Measurements from ENCODE around the gene FOSL2. TPM values are rescaled to one million over a fixed set of nuclear protein-coding genes. Genes with fewer than 3 reads are reported as not detected.

Gene FOSL2
- polyA plus RNA-seq, 1 of the 3 experiments (the other 2 are of a cell fraction) = 41.7 TPM

GRCh38 chr2:28433215-28433614 lies 40.6 kb downstream of the FOSL2 start:
- no peak overlapping the region for H3K4me3 ChIP-seq (ENCODE audit: low read depth in 2 of 2, low read length in 1 of 2)
- H3K9me2 ChIP-seq = no peaks in the 10 kb centered on the region
- no peaks in the 10 kb centered on the region for H3K27me3 ChIP-seq (ENCODE audit: insufficient read depth)
- 94% methylated on average over 2 of the region's 2 CpGs for WGBS (ENCODE audit: low lambda C conversion rate)
- no peak for DNase-seq
- peaks cover 5% of the 10 kb centered on the region for H3F3A ChIP-seq (replicated peaks; ENCODE audit: insufficient read depth)
- ChIA-PET POLR2A (no interaction called here), CTCF (interaction anchor here (0.7 to 1.6 kb wide), 4 partner anchors 10 to 750 kb away, joined by 3 to 5 read pairs (median 3); no protein-coding TSS in a partner anchor)
- H3K9ac ChIP-seq = no peak overlapping the region
- no peak overlapping the region for H2AFZ ChIP-seq (ENCODE audit: low read depth)
- no peaks in the 10 kb centered on the region for H3K79me2 ChIP-seq (ENCODE audit: insufficient read depth)
- peaks cover 0 to 7% of the 10 kb centered on the region in 2 experiments; a peak in 1 of 4 replicates for H3K4me1 ChIP-seq (ENCODE audit: control insufficient read depth in 1 of 2, insufficient read depth in 2 of 2, low read depth in 1 of 2, low read length in 1 of 2)
- H3K27ac ChIP-seq (ENCODE audit: low read depth in 2 of 2, low read length in 1 of 2) = no peak overlapping the region
- TF ChIP-seq NFIC (IDR thresholded peaks at IDR 0.05; ENCODE audit: borderline replicate concordance) (no peak), TAF1 (IDR thresholded peaks at IDR 0.05; ENCODE audit: borderline replicate concordance, low read depth, low read length) (no peak), NRF1 (IDR thresholded peaks at IDR 0.05; ENCODE audit: low read depth, low read length) (no peak), MAX (IDR thresholded peaks at IDR 0.05; ENCODE audit: low read depth) (no peak), TCF12 (IDR thresholded peaks at IDR 0.05) (no peak), JUND (IDR thresholded peaks at IDR 0.05) (no peak), RCOR1 (IDR thresholded peaks at IDR 0.05; ENCODE audit: low read length) (no peak)
- no peak overlapping the region for H3K4me2 ChIP-seq
- H4K20me1 ChIP-seq (ENCODE audit: insufficient read depth) = no peaks in the 10 kb centered on the region
- no peaks in the 10 kb centered on the region for H3K36me3 ChIP-seq (replicated peaks in 1 of 2; ENCODE audit: control insufficient read depth in 1 of 2, insufficient read depth in 2 of 2, low read length in 1 of 2)
- H3K9me3 ChIP-seq = no peaks in the 10 kb centered on the region

GRCh38 chr2:28433935-28434599 lies 41.4 kb downstream of the FOSL2 start:
- H3F3A ChIP-seq (replicated peaks; ENCODE audit: insufficient read depth) = no peaks in the 10 kb centered on the region
- H3K36me3 ChIP-seq (replicated peaks in 1 of 2; ENCODE audit: control insufficient read depth in 1 of 2, insufficient read depth in 2 of 2, low read length in 1 of 2) = no peaks in the 10 kb centered on the region
- no peaks in the 10 kb centered on the region for H3K79me2 ChIP-seq (ENCODE audit: insufficient read depth)
- WGBS (ENCODE audit: low lambda C conversion rate) = 78% methylated on average over 8 of the region's 8 CpGs
- TF ChIP-seq USF1 (IDR thresholded peaks at IDR 0.05; ENCODE audit: borderline replicate concordance, low read depth) (no peak), GATA2 (CRISPR knock-in tag; IDR thresholded peaks at IDR 0.05) (no peak), FOXM1 (IDR thresholded peaks at IDR 0.05; ENCODE audit: low read depth) (no peak), JUND (IDR thresholded peaks at IDR 0.05) (no peak), POLR2AphosphoS5 (IDR thresholded peaks at IDR 0.05; ENCODE audit: low read depth, low read length) (no peak), ZBTB33 (IDR thresholded peaks at IDR 0.05; ENCODE audit: borderline replicate concordance, low read depth) (no peak), FOSL2 (IDR thresholded peaks at IDR 0.05; ENCODE audit: borderline replicate concordance, low read depth) (no peak), PBX3 (IDR thresholded peaks at IDR 0.05) (no peak), RCOR1 (IDR thresholded peaks at IDR 0.05; ENCODE audit: low read length) (no peak), SMC3 (IDR thresholded peaks at IDR 0.05; ENCODE audit: low read depth, low read length) (no peak), EP300 (IDR thresholded peaks at IDR 0.05; ENCODE audit: borderline replicate concordance in 1 of 2, low read depth in 1 of 2, low read length in 1 of 2) (no peak), RFX5 (IDR thresholded peaks at IDR 0.05; ENCODE audit: low read length) (no peak), CHD2 (IDR thresholded peaks at IDR 0.05; ENCODE audit: low read length, partially characterized antibody) (no peak), EZH2phosphoT487 (IDR thresholded peaks at IDR 0.05; ENCODE audit: borderline replicate concordance, low read depth) (no peak), GABPA (IDR thresholded peaks at IDR 0.05; ENCODE audit: low read depth) (no peak), NRF1 (IDR thresholded peaks at IDR 0.05; ENCODE audit: low read depth, low read length) (no peak), ELF1 (IDR thresholded peaks at IDR 0.05) (no peak)
- H3K27me3 ChIP-seq (ENCODE audit: insufficient read depth) = no peaks in the 10 kb centered on the region
- no peak overlapping the region for H3K27ac ChIP-seq (ENCODE audit: low read depth in 2 of 2, low read length in 1 of 2)
- H3K9me2 ChIP-seq = no peaks in the 10 kb centered on the region
- no peak for DNase-seq
- no peaks in the 10 kb centered on the region for H3K9me3 ChIP-seq
- POLR2A ChIA-PET = no interaction called here
- H3K9ac ChIP-seq = no peak overlapping the region
- no peak overlapping the region for H3K4me2 ChIP-seq
- CTCF ChIA-PET = interaction anchor here (1.4 kb wide), 1 partner anchor 11 kb away, joined by 3 read pairs; no protein-coding TSS in a partner anchor
- H3K4me3 ChIP-seq (ENCODE audit: low read depth in 2 of 2, low read length in 1 of 2) = no peak overlapping the region
- no peak overlapping the region for H2AFZ ChIP-seq (ENCODE audit: low read depth)
- H3K4me1 ChIP-seq (ENCODE audit: control insufficient read depth in 1 of 2, insufficient read depth in 2 of 2, low read depth in 1 of 2, low read length in 1 of 2) = peaks cover 0 to 7% of the 10 kb centered on the region in 2 experiments; a peak in 1 of 4 replicates
- H4K20me1 ChIP-seq (ENCODE audit: insufficient read depth) = no peaks in the 10 kb centered on the region
